ENCODE results near the gene CD5L.

CD5L gene

GRCh38 chr1:157841708-157842107 lies at the start of gene CD5L:
CD5L (minus strand) TSS chr1:157841808; CDS start chr1:157841701, 107 bp downstream.
- Histone ChIP-seq H3K27ac (ENCODE audit: low read depth, low read length) (no peak within 1 kb of the TSS), H3K4me3 (ENCODE audit: low read depth in 1 of 2, low read length in 2 of 2) (no peak within 1 kb of the TSS), H3K9me3 (ENCODE audit: low read length) (no peaks in the 10 kb centered on the region), H3K4me1 (ENCODE audit: insufficient read depth, low read length) (no peaks in the 10 kb centered on the region), H3K27me3 (ENCODE audit: control insufficient read depth in 1 of 2, insufficient read depth in 2 of 2, low read length in 2 of 2) (no peaks in the 10 kb centered on the region), H3K36me3 (ENCODE audit: insufficient read depth, low read length) (no peaks in the 10 kb centered on the region), H3K9ac (ENCODE audit: low read length) (no peak within 1 kb of the TSS)

- H3K36me3 ChIP-seq (ENCODE audit: insufficient read depth, low read length): no peaks in the 10 kb centered on the region
- no peaks in the 10 kb centered on the region for H3K27me3 ChIP-seq (ENCODE audit: control insufficient read depth in 1 of 2, insufficient read depth in 2 of 2, low read length in 2 of 2)
- H3K27ac ChIP-seq (ENCODE audit: low read depth, low read length): no peak overlapping the region
- no peak overlapping the region for H3K4me3 ChIP-seq (ENCODE audit: low read depth in 1 of 2, low read length in 2 of 2)
- H3K4me1 ChIP-seq (ENCODE audit: insufficient read depth, low read length): no peaks in the 10 kb centered on the region
- no peaks in the 10 kb centered on the region for H3K9me3 ChIP-seq (ENCODE audit: low read length)
- H3K9ac ChIP-seq (ENCODE audit: low read length): no peak overlapping the region
Observed at GRCh38 chr1:157882580-157882979, 41.0 kb upstream of the CD5L start.

- Histone ChIP-seq H3K4me1 (ENCODE audit: insufficient read depth, low read length) (no peaks in the 10 kb centered on the region), H3K9ac (ENCODE audit: low read length) (no peak overlapping the region), H3K9me3 (ENCODE audit: low read length) (no peaks in the 10 kb centered on the region), H3K36me3 (ENCODE audit: insufficient read depth, low read length) (no peaks in the 10 kb centered on the region), H3K27ac (ENCODE audit: low read depth, low read length) (no peak overlapping the region), H3K4me3 (ENCODE audit: low read depth in 1 of 2, low read length in 2 of 2) (no peak overlapping the region), H3K27me3 (ENCODE audit: control insufficient read depth in 1 of 2, insufficient read depth in 2 of 2, low read length in 2 of 2) (no peaks in the 10 kb centered on the region)
Observed at GRCh38 chr1:157880621-157881020, 39.0 kb upstream of the CD5L start.

GRCh38 chr1:157878059-157878458 lies 36.5 kb upstream of the CD5L start:
- Histone ChIP-seq H3K36me3 (ENCODE audit: insufficient read depth, low read length) (no peaks in the 10 kb centered on the region), H3K9me3 (ENCODE audit: low read length) (no peaks in the 10 kb centered on the region), H3K27ac (ENCODE audit: low read depth, low read length) (no peak overlapping the region), H3K9ac (ENCODE audit: low read length) (no peak overlapping the region), H3K4me3 (ENCODE audit: low read depth in 1 of 2, low read length in 2 of 2) (no peak overlapping the region), H3K27me3 (ENCODE audit: control insufficient read depth in 1 of 2, insufficient read depth in 2 of 2, low read length in 2 of 2) (no peaks in the 10 kb centered on the region), H3K4me1 (ENCODE audit: insufficient read depth, low read length) (no peaks in the 10 kb centered on the region)

- Histone ChIP-seq H3K9ac (ENCODE audit: low read length) (no peak overlapping the region), H3K27me3 (ENCODE audit: control insufficient read depth in 1 of 2, insufficient read depth in 2 of 2, low read length in 2 of 2) (no peaks in the 10 kb centered on the region), H3K27ac (ENCODE audit: low read depth, low read length) (no peak overlapping the region), H3K36me3 (ENCODE audit: insufficient read depth, low read length) (no peaks in the 10 kb centered on the region), H3K4me1 (ENCODE audit: insufficient read depth, low read length) (no peaks in the 10 kb centered on the region), H3K4me3 (ENCODE audit: low read depth in 1 of 2, low read length in 2 of 2) (no peak overlapping the region), H3K9me3 (ENCODE audit: low read length) (no peaks in the 10 kb centered on the region)
Observed at GRCh38 chr1:157870490-157870889, 28.9 kb upstream of the CD5L start.

GRCh38 chr1:157868654-157869053 lies 27.0 kb upstream of the CD5L start:
- Histone ChIP-seq H3K9ac (ENCODE audit: low read length) (no peak overlapping the region), H3K9me3 (ENCODE audit: low read length) (no peaks in the 10 kb centered on the region), H3K4me1 (ENCODE audit: insufficient read depth, low read length) (no peaks in the 10 kb centered on the region), H3K36me3 (ENCODE audit: insufficient read depth, low read length) (no peaks in the 10 kb centered on the region), H3K4me3 (ENCODE audit: low read depth in 1 of 2, low read length in 2 of 2) (no peak overlapping the region), H3K27ac (ENCODE audit: low read depth, low read length) (no peak overlapping the region), H3K27me3 (ENCODE audit: control insufficient read depth in 1 of 2, insufficient read depth in 2 of 2, low read length in 2 of 2) (no peaks in the 10 kb centered on the region)

- Histone ChIP-seq H3K27me3 (ENCODE audit: control insufficient read depth in 1 of 2, insufficient read depth in 2 of 2, low read length in 2 of 2) (no peaks in the 10 kb centered on the region), H3K9ac (ENCODE audit: low read length) (no peak overlapping the region)
Observed at GRCh38 chr1:157862114-157863070, 20.8 kb upstream of the CD5L start.

GRCh38 chr1:157856538-157856937 lies 14.9 kb upstream of the CD5L start:
- no peaks in the 10 kb centered on the region for H3K4me1 ChIP-seq (ENCODE audit: insufficient read depth, low read length)
- H3K9ac ChIP-seq (ENCODE audit: low read length): no peak overlapping the region
- H3K27me3 ChIP-seq (ENCODE audit: control insufficient read depth in 1 of 2, insufficient read depth in 2 of 2, low read length in 2 of 2): no peaks in the 10 kb centered on the region
- H3K27ac ChIP-seq (ENCODE audit: low read depth, low read length): no peak overlapping the region
- no peaks in the 10 kb centered on the region for H3K36me3 ChIP-seq (ENCODE audit: insufficient read depth, low read length)
- no peaks in the 10 kb centered on the region for H3K9me3 ChIP-seq (ENCODE audit: low read length)
- H3K4me3 ChIP-seq (ENCODE audit: low read depth in 1 of 2, low read length in 2 of 2): no peak overlapping the region

More at GRCh38 chr1:157862114-157863070, 20.8 kb upstream of the CD5L start:
- no peak overlapping the region for H3K4me3 ChIP-seq (ENCODE audit: low read depth in 1 of 2, low read length in 2 of 2)
- no peaks in the 10 kb centered on the region for H3K9me3 ChIP-seq (ENCODE audit: low read length)
- H3K4me1 ChIP-seq (ENCODE audit: insufficient read depth, low read length): no peaks in the 10 kb centered on the region
- H3K36me3 ChIP-seq (ENCODE audit: insufficient read depth, low read length): no peaks in the 10 kb centered on the region
- H3K27ac ChIP-seq (ENCODE audit: low read depth, low read length): no peak overlapping the region

GRCh38 chr1:157852476-157852875 lies 10.9 kb upstream of the CD5L start:
- Histone ChIP-seq H3K9ac (ENCODE audit: low read length) (no peak overlapping the region), H3K4me1 (ENCODE audit: insufficient read depth, low read length) (no peaks in the 10 kb centered on the region), H3K36me3 (ENCODE audit: insufficient read depth, low read length) (no peaks in the 10 kb centered on the region), H3K4me3 (ENCODE audit: low read depth in 1 of 2, low read length in 2 of 2) (no peak overlapping the region), H3K27me3 (ENCODE audit: control insufficient read depth in 1 of 2, insufficient read depth in 2 of 2, low read length in 2 of 2) (no peaks in the 10 kb centered on the region), H3K9me3 (ENCODE audit: low read length) (no peaks in the 10 kb centered on the region), H3K27ac (ENCODE audit: low read depth, low read length) (no peak overlapping the region)

- H3K4me1 ChIP-seq (ENCODE audit: insufficient read depth, low read length): no peaks in the 10 kb centered on the region
- H3K27ac ChIP-seq (ENCODE audit: low read depth, low read length): no peak overlapping the region
- H3K36me3 ChIP-seq (ENCODE audit: insufficient read depth, low read length): no peaks in the 10 kb centered on the region
- H3K9me3 ChIP-seq (ENCODE audit: low read length): no peaks in the 10 kb centered on the region
- H3K9ac ChIP-seq (ENCODE audit: low read length): no peak overlapping the region
- H3K27me3 ChIP-seq (ENCODE audit: control insufficient read depth in 1 of 2, insufficient read depth in 2 of 2, low read length in 2 of 2): no peaks in the 10 kb centered on the region
- no peak overlapping the region for H3K4me3 ChIP-seq (ENCODE audit: low read depth in 1 of 2, low read length in 2 of 2)
Observed at GRCh38 chr1:157849229-157849875, 7.7 kb upstream of the CD5L start.

- no peaks in the 10 kb centered on the region for H3K9me3 ChIP-seq (ENCODE audit: low read length)
- H3K4me1 ChIP-seq (ENCODE audit: insufficient read depth, low read length): no peaks in the 10 kb centered on the region
- no peak overlapping the region for H3K27ac ChIP-seq (ENCODE audit: low read depth, low read length)
- no peak overlapping the region for H3K9ac ChIP-seq (ENCODE audit: low read length)
- no peaks in the 10 kb centered on the region for H3K27me3 ChIP-seq (ENCODE audit: control insufficient read depth in 1 of 2, insufficient read depth in 2 of 2, low read length in 2 of 2)
- H3K4me3 ChIP-seq (ENCODE audit: low read depth in 1 of 2, low read length in 2 of 2): no peak overlapping the region
- H3K36me3 ChIP-seq (ENCODE audit: insufficient read depth, low read length): no peaks in the 10 kb centered on the region
Observed at GRCh38 chr1:157844089-157844830, 2.7 kb upstream of the CD5L start.

Measured in muscle layer of colon (tissue), 2 donors.